Neuronal stem cell (in vitro differentiated cells): ENCODE measurements around the gene TGM2. TPM values are rescaled to one million over a fixed set of nuclear protein-coding genes. Genes with fewer than 3 reads are reported as not detected.

Experiments
- DNase-seq: peaks from one replicate; pipeline ENCODE4 v3.0.0-alpha.2; 2013; ENCODE audit warnings: low spot score
- H2AFZ ChIP-seq: one replicate; pipeline ENCODE4 v1.6.1; 2013; ENCODE audit warnings: mild to moderate bottlenecking, low read length, inconsistent platforms
- H2AK5ac ChIP-seq: 2 replicates; pipeline ENCODE4 v1.6.1; 2013; ENCODE audit warnings: low read depth, mild to moderate bottlenecking, inconsistent platforms, low read length, moderate library complexity, mixed read lengths
- H2BK120ac ChIP-seq: 2 replicates; pipeline ENCODE4 v1.6.1; 2013; ENCODE audit warnings: low read depth, mild to moderate bottlenecking, inconsistent platforms, low read length, moderate library complexity, mixed read lengths
- H2BK12ac ChIP-seq: one replicate; pipeline ENCODE4 v1.6.1; 2013; ENCODE audit warnings: low read length, inconsistent platforms
- H2BK15ac ChIP-seq: 2 replicates; pipeline ENCODE4 v1.6.1; 2013; ENCODE audit warnings: mild to moderate bottlenecking, low read length, inconsistent platforms, mixed read lengths
- H2BK5ac ChIP-seq: one replicate; pipeline ENCODE4 v1.6.1; 2013; ENCODE audit warnings: inconsistent platforms, mild to moderate bottlenecking, low read length, moderate library complexity
- H3K14ac ChIP-seq: one replicate; pipeline ENCODE4 v1.6.1; 2013; ENCODE audit warnings: low read length, inconsistent platforms
- H3K18ac ChIP-seq: 2 replicates; pipeline ENCODE4 v1.6.1; 2013; ENCODE audit warnings: low read length, inconsistent platforms
- H3K23ac ChIP-seq: 2 replicates; pipeline ENCODE4 v1.6.1; 2013; ENCODE audit warnings: low read depth, mild to moderate bottlenecking, mixed read lengths, low read length, inconsistent platforms; ENCODE audit not compliant: poor library complexity
- H3K27ac ChIP-seq: replicated peaks from 3 replicates; pipeline ENCODE4 v1.5.1; 2013; ENCODE audit warnings: low read length, inconsistent platforms
- H3K27me3 ChIP-seq, 3 experiments: 2 replicates each; pipeline ENCODE4 v1.6.1; 2013; ENCODE audit warnings: low read length in 3 of 3, mild to moderate bottlenecking in 2 of 3, inconsistent platforms in 1 of 3, low read depth in 1 of 3, mixed read lengths in 1 of 3, moderate library complexity in 1 of 3; ENCODE audit not compliant: control insufficient read depth in 3 of 3, insufficient read depth in 3 of 3
- H3K36me3 ChIP-seq, 2 donors: replicated peaks in 1 of 2; 2 replicates each; pipeline ENCODE4 v1.6.1; 2013; ENCODE audit warnings: low read length in 2 of 2; ENCODE audit not compliant: control insufficient read depth in 2 of 2, insufficient read depth in 2 of 2
- H3K4ac ChIP-seq: 2 replicates; pipeline ENCODE4 v1.6.1; 2013; ENCODE audit warnings: inconsistent platforms, mild to moderate bottlenecking, low read length, moderate library complexity
- H3K4me1 ChIP-seq, 2 donors: 1 replicate in 1 of 2; 2 replicates in 1 of 2; pipeline ENCODE4 v1.6.1; 2013; ENCODE audit warnings: low read length in 2 of 2, low read depth in 1 of 2; ENCODE audit not compliant: control insufficient read depth in 2 of 2, insufficient read depth in 1 of 2
- H3K4me2 ChIP-seq: one replicate; pipeline ENCODE4 v1.6.1; 2013; ENCODE audit warnings: mild to moderate bottlenecking, low read length, inconsistent platforms; ENCODE audit not compliant: insufficient read depth, poor library complexity, severe bottlenecking
- H3K4me3 ChIP-seq, 2 donors: 2 replicates each; pipeline ENCODE4 v1.5.1; 2013; ENCODE audit warnings: low read length in 2 of 2, mild to moderate bottlenecking in 2 of 2, inconsistent platforms in 1 of 2, moderate library complexity in 1 of 2
- H3K79me1 ChIP-seq: one replicate; pipeline ENCODE4 v1.6.1; 2013; ENCODE audit warnings: low read depth, mild to moderate bottlenecking, inconsistent platforms, low read length, moderate library complexity
- H3K9ac ChIP-seq: one replicate; pipeline ENCODE4 v1.6.1; 2013; ENCODE audit warnings: mild to moderate bottlenecking, low read depth, low read length, inconsistent platforms; ENCODE audit not compliant: poor library complexity
- H3K9me3 ChIP-seq, 2 donors: replicated peaks in 1 of 2; 2 replicates each; pipeline versions ENCODE3 to v1.6.1; 2013; ENCODE audit warnings: low read length in 2 of 2, mild to moderate bottlenecking in 2 of 2, inconsistent platforms in 1 of 2, low read depth in 1 of 2, mixed read lengths in 1 of 2, moderate library complexity in 1 of 2; ENCODE audit not compliant: control insufficient read depth in 2 of 2, insufficient read depth in 1 of 2
- H4K8ac ChIP-seq: one replicate; pipeline ENCODE4 v1.6.1; 2013; ENCODE audit warnings: low read depth, mild to moderate bottlenecking, inconsistent platforms, low read length, moderate library complexity
- H4K91ac ChIP-seq: one replicate; pipeline ENCODE4 v1.6.1; 2013; ENCODE audit warnings: low read length, low read depth, mild to moderate bottlenecking, inconsistent platforms; ENCODE audit not compliant: poor library complexity
- WGBS, 2 donors: extraction: QIAGEN DNeasy Blood & Tissue Kit; methylation state at CpG; one replicate each; pipeline ENCODE4 v1.1.7; 2013; ENCODE audit warnings: missing lambda C conversion rate in 2 of 2, mixed read lengths in 1 of 2; ENCODE audit not compliant: insufficient read length in 2 of 2, insufficient replicate concordance in 1 of 2; ENCODE audit errors: extremely low coverage in 2 of 2; 5-methylcytosine and 5-hydroxymethylcytosine counted together
- polyA plus RNA-seq, 2 experiments: library from polyadenylated mRNA; stranded (reverse); fragments of 200-250 nt; gene quantifications; one replicate each; pipeline ENCODE4 v1.2.3, GENCODE V29; 2013

The TGM2 gene
- 0.46 TPM for polyA plus RNA-seq (2013, experiment 1 of 2)
- polyA plus RNA-seq (2013, experiment 2 of 2), result 0.39 TPM

DNA sequence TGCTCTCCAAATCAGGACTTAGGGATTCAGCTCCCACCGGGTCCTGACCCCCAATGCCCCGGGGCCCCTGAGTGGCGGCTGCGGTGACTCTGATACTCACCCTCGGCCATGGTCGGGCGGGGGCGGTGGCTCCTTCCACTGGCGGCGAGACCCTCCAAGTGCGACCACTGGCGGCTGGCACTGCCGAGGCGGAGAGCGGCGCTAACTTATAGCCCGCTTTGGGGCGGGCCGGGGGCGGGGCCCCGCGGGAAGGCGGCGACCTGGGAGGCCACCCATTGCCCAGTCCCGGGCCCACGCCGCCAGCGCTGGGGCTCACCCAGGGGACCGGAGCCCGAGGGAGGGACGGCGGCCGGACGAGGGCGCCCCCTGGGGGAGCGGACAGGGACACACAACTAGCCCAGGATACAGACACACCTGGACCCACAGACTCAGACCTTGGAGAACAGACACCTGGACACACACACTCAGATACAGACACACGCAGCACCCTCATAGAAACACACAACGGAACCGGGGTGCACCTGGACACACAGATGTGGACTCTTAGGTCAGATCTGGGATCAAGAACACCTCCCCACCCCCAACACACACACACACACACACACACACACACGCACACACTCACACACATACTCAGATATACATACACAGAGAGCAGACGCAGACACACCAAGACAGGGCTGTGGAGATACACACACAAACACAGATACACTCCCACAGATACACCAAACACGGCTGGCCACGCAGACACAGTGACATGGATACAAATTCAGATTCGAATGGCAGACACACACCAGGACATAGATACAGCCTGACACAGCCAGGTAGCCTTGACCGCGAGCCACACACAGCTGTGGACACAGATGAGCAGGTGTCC, at the start of gene TGM2:
Gene TGM2 (minus strand): TSS at position 182 of the 877 bp plus-strand sequence. CDS start 72 bp downstream, at position 110.
- H2BK12ac ChIP-seq, result peak within 1 kb of the TSS; percentile 76
- H3K4me3 ChIP-seq, result peak within 1 kb of the TSS in 1 of 2 donors; percentile 60
- H3K14ac ChIP-seq, result peak within 1 kb of the TSS; percentile 9
- H4K91ac ChIP-seq, result no peak within 1 kb of the TSS
- no peaks in the 10 kb centered on the region for H3K79me1 ChIP-seq
- peak within 1 kb of the TSS; percentile 68 for H3K9ac ChIP-seq
- peak within 1 kb of the TSS; percentile 97 for H4K8ac ChIP-seq
- peaks cover 0 to 28% (median 3%) of the 10 kb centered on the region in 3 experiments for H3K27me3 ChIP-seq
- no peaks in the 10 kb centered on the region for H3K9me3 ChIP-seq
- H3K23ac ChIP-seq, result peak within 1 kb of the TSS; percentile 83
- H2AK5ac ChIP-seq, result peak within 1 kb of the TSS; percentile 69
- WGBS, 2 donors, result no CpG with 5 or more reads among the region's 46 CpGs
- H2AFZ ChIP-seq, result peak within 1 kb of the TSS; percentile 81
- no peak within 1 kb of the TSS for H3K27ac ChIP-seq
- no peak within 1 kb of the TSS for H2BK120ac ChIP-seq
- H3K4me2 ChIP-seq, result peak within 1 kb of the TSS; percentile 50
- H2BK5ac ChIP-seq, result peak within 1 kb of the TSS; percentile 58
- H3K36me3 ChIP-seq, result no peaks in the 10 kb centered on the region
- peak within 1 kb of the TSS; percentile 26 for H2BK15ac ChIP-seq
- H3K4me1 ChIP-seq, result no peaks in the 10 kb centered on the region
- peak within 1 kb of the TSS; percentile 63 for H3K18ac ChIP-seq
- peak; percentile 53 for DNase-seq
- H3K4ac ChIP-seq, result peak within 1 kb of the TSS; percentile 54

DNA sequence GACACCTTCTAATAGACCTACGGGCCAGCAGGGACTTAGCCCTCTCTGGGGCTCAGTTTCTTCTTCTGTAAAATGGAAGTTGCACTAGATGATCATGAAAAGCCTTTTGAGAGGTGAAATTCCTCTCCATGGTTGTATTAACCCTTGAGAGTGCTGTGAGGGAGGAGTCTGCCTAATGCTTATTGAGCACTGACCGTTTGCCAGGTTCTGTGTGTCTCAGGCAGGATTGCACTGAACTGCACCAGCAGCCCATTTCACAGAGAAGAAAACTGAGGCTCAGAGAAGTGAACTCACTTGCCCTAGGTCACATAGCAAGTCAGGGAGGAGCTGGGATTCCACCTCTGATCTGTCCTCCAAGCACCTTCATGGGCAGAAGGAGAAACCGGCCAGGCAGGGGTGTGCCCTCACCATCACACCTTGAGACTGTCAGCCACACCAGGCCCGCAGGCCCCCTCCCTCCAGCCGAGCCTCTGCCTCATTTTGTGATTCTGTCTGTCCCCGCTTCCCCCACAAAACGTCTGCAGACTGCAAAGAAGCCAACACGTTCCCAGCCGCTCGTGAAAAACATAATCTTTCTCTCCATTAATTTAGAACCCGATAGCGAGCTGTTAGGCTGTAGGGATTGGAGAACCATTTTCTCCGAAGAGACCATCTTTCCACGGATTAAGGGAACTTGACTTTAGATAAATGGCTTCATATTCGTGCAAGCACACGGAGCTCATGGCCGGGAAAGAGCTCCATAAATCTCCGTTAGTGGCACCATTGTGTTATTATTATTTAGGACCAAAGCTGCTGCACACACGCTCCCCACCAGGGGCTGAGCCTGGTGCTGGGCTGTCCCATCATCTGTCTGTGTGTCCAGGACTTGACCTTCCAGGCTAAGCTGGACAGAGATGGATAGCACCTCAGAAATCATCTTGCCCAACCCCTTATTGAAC, 49.5 kb upstream of the TGM2 start:
- Histone ChIP-seq H3K4me3 (no peak overlapping the region), H3K27me3 (peaks cover 0 to 20% (median 0%) of the 10 kb centered on the region in 3 experiments), H3K27ac (no peak overlapping the region), H3K9ac (no peak overlapping the region), H2AK5ac (no peak overlapping the region), H3K23ac (no peak overlapping the region), H2BK5ac (peak overlapping the region; percentile 13), H2BK120ac (no peak overlapping the region), H3K18ac (no peak overlapping the region), H3K79me1 (no peaks in the 10 kb centered on the region), H3K36me3 (no peaks in the 10 kb centered on the region), H4K8ac (no peak overlapping the region), H2AFZ (no peak overlapping the region), H2BK15ac (no peak overlapping the region), H3K14ac (no peak overlapping the region), H3K4ac (no peak overlapping the region), H3K9me3 (no peaks in the 10 kb centered on the region), H3K4me2 (no peak overlapping the region), H2BK12ac (no peak overlapping the region), H4K91ac (no peak overlapping the region), H3K4me1 (peaks cover 0 to 8% of the 10 kb centered on the region in 2 donors)
- no peak for DNase-seq
- WGBS, 2 donors, result no CpG with 5 or more reads among the region's 19 CpGs

DNA sequence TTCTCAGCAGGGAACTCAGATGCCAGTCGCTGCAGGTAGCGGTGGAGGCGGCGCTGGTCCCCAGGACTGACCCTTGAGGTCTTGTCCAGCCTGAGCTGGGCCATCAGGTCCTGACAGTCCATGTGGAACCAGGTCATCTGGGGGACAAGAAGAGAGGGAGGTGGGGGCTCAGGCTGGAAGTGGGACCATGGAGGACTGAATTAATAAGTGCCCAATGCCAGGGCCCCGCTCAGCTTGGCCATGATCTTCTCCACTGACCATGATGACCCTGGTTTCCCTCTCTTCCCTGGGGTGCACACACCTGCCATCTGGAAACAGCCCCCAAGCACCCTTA, 48.5 kb upstream of the TGM2 start:
- Histone ChIP-seq H3K4me3 (no peak overlapping the region), H3K14ac (no peak overlapping the region), H3K23ac (no peak overlapping the region), H2BK5ac (no peak overlapping the region), H3K9ac (no peak overlapping the region), H3K4me2 (no peak overlapping the region), H2AK5ac (no peak overlapping the region), H3K27ac (no peak overlapping the region), H4K8ac (no peak overlapping the region), H3K79me1 (no peaks in the 10 kb centered on the region), H2BK15ac (peak overlapping the region; percentile 57), H3K36me3 (no peaks in the 10 kb centered on the region), H3K9me3 (no peaks in the 10 kb centered on the region), H2AFZ (no peak overlapping the region), H2BK12ac (no peak overlapping the region), H2BK120ac (no peak overlapping the region), H3K4ac (no peak overlapping the region), H3K4me1 (peaks cover 0 to 8% of the 10 kb centered on the region in 2 donors), H3K27me3 (peaks cover 0 to 11% (median 0%) of the 10 kb centered on the region in 3 experiments), H4K91ac (no peak overlapping the region), H3K18ac (no peak overlapping the region)
- no CpG with 5 or more reads among the region's 5 CpGs for WGBS, 2 donors
- no peak for DNase-seq
